Breast epithelium (tissue), 3 donors: ENCODE results near the gene RRM2.

Source experiments
- POLR2A ChIP-seq: fragments of 450-650 bp; IDR thresholded peaks from one replicate; pipeline ENCODE4 v1.6.1; 2016; ENCODE audit warnings: antibody characterized with exemption, mild to moderate bottlenecking, moderate library complexity
- POLR2AphosphoS5 ChIP-seq, 3 donors: sonication (generic); formaldehyde crosslinking; IDR thresholded peaks; one replicate each; pipeline ENCODE4 v1.6.1; 2017; ENCODE audit warnings: antibody characterized with exemption in 3 of 3
- TF ChIP-seq, protein P1 (sequence below), 3 donors: fragments of 450-650 bp; IDR thresholded peaks; one replicate each; pipeline ENCODE4 v1.5.1; 2016 to 2017; ENCODE audit warnings: antibody characterized with exemption in 3 of 3, mild to moderate bottlenecking in 3 of 3, moderate library complexity in 3 of 3

DNA sequence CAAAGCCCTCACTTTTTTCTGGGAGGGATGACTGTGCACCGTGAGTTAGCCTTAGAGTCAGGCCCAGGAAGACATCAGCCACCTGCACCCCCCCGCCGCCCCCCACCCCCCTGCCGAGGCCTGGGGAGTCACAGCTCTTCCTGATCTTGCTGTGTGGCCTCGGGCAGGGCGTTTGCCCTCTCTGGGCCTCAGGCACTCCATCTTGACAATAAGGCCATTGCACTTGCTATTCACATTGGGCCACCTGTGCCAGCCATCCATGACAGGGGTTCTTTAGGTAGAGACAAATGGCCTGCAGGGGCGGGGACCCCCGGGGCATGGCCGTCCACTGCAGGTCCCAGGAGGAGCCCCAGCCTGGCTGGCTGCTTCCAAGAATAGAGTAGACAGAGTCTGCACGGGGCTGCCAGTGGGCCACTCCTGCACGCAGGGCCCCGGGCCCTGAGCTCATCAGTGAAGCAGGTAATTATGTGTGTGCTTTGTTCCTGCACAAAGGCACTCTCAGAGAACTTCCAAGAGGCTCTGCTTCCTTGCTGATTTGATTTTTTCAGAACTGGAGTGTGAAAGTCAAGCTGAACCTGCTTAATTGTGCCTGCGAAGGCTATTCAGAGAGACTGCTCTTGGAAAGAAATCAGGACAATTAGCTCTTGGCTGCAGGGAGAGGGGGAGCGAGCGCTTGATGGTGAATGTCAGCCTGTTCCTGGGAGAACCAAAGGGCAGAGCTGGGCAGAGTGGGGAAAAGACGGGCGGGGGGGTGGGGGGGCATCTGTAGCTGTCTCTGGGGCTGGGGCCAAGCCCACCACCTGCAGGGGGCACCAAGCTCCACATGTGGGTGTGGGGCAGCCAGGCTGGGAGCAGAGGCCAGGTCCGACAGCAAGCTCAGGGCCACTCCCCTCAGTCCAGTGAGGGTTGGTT lies 40.3 kb downstream of the RRM2 start:
- TF ChIP-seq, protein P1, sequence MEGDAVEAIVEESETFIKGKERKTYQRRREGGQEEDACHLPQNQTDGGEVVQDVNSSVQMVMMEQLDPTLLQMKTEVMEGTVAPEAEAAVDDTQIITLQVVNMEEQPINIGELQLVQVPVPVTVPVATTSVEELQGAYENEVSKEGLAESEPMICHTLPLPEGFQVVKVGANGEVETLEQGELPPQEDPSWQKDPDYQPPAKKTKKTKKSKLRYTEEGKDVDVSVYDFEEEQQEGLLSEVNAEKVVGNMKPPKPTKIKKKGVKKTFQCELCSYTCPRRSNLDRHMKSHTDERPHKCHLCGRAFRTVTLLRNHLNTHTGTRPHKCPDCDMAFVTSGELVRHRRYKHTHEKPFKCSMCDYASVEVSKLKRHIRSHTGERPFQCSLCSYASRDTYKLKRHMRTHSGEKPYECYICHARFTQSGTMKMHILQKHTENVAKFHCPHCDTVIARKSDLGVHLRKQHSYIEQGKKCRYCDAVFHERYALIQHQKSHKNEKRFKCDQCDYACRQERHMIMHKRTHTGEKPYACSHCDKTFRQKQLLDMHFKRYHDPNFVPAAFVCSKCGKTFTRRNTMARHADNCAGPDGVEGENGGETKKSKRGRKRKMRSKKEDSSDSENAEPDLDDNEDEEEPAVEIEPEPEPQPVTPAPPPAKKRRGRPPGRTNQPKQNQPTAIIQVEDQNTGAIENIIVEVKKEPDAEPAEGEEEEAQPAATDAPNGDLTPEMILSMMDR (IDR thresholded peaks at IDR 0.05), result no peak
- TF ChIP-seq POLR2A (no peak), POLR2AphosphoS5 (IDR thresholded peaks at IDR 0.05) (no peak)
